Stimulated activated CD4-positive, alpha-beta T cell treated with anti-CD3 and anti-CD28 coated beads, Interleukin-4, amount 100 ng/mL, for 4 hours (primary cell): ENCODE measurements around the gene OSBPL1A.
A peak's percentile ranks its signal among the peaks of the same experiment; 100 is the strongest.
"Not testable (repeated sequence)": the region's sequence is repeated elsewhere in the genome, so short reads cannot be mapped to it uniquely, and the experiment has no call there.

ENCODE experiments used
- DNase-seq, 2 experiments: peaks; one replicate each; pipeline ENCODE4 v3.0.0-alpha.2; 2020

The OSBPL1A gene

GRCh38 chr18:24396082-24396633 lies 1.5 kb downstream of the OSBPL1A start:
- DNase-seq, result no peak

- no peak for DNase-seq
These were observed 2.4 kb downstream of the OSBPL1A start for GRCh38 chr18:24395049-24395795.

- no peak for DNase-seq
These were observed 8.7 kb downstream of the OSBPL1A start for GRCh38 chr18:24388957-24389356.

- no peak for DNase-seq
These were observed 10.9 kb downstream of the OSBPL1A start for GRCh38 chr18:24386681-24387080.

- DNase-seq, result no peak
These were observed 16.5 kb downstream of the OSBPL1A start for GRCh38 chr18:24381126-24381525.

GRCh38 chr18:24380163-24380747 lies 17.4 kb downstream of the OSBPL1A start:
- no peak for DNase-seq

GRCh38 chr18:24378598-24378997 lies 19.0 kb downstream of the OSBPL1A start:
- no peak for DNase-seq

- DNase-seq, result not testable (repeated sequence)
These were observed 21.1 kb downstream of the OSBPL1A start for GRCh38 chr18:24376531-24376930.

- DNase-seq, result no peak
These were observed 24.3 kb downstream of the OSBPL1A start for GRCh38 chr18:24373328-24373727.

- DNase-seq, result no peak
These were observed 25.2 kb downstream of the OSBPL1A start for GRCh38 chr18:24372279-24372872.

- DNase-seq, result no peak
These were observed 27.5 kb downstream of the OSBPL1A start for GRCh38 chr18:24370120-24370519.

GRCh38 chr18:24369426-24369825 lies 28.2 kb downstream of the OSBPL1A start:
- DNase-seq, result no peak

- peak; percentile 32 to 65 for DNase-seq
These were observed 28.9 kb downstream of the OSBPL1A start for GRCh38 chr18:24368749-24369148.

GRCh38 chr18:24366328-24366727 lies 31.3 kb downstream of the OSBPL1A start:
- DNase-seq, result no peak

- DNase-seq, result no peak
These were observed 33.4 kb downstream of the OSBPL1A start for GRCh38 chr18:24364177-24364576.

- no peak for DNase-seq
These were observed 34.9 kb downstream of the OSBPL1A start for GRCh38 chr18:24362757-24363156.

- DNase-seq, result not testable (repeated sequence)
These were observed 37.7 kb downstream of the OSBPL1A start for GRCh38 chr18:24359787-24360530.

- DNase-seq, result no peak
These were observed 43.3 kb downstream of the OSBPL1A start for GRCh38 chr18:24354278-24354677.

GRCh38 chr18:24346254-24346653 lies 51.4 kb downstream of the OSBPL1A start:
- DNase-seq, result no peak

GRCh38 chr18:24344509-24344908 lies 53.1 kb downstream of the OSBPL1A start:
- DNase-seq, result no peak

GRCh38 chr18:24342347-24342746 lies 55.3 kb downstream of the OSBPL1A start:
- no peak for DNase-seq

GRCh38 chr18:24341361-24341760 lies 56.3 kb downstream of the OSBPL1A start:
- DNase-seq, result no peak

GRCh38 chr18:24333084-24333483 lies 64.5 kb downstream of the OSBPL1A start:
- no peak for DNase-seq
